ENCODE results near the gene EDN1. TPM values are rescaled to one million over a fixed set of nuclear protein-coding genes. Genes with fewer than 3 reads are reported as not detected.

The EDN1 gene
- total and polyA plus RNA-seq, 2 of the 13 experiments (the other 11 are each of a cell fraction or from before 2014, with no cell fraction given), result 0.15 to 1.2 TPM

DNA sequence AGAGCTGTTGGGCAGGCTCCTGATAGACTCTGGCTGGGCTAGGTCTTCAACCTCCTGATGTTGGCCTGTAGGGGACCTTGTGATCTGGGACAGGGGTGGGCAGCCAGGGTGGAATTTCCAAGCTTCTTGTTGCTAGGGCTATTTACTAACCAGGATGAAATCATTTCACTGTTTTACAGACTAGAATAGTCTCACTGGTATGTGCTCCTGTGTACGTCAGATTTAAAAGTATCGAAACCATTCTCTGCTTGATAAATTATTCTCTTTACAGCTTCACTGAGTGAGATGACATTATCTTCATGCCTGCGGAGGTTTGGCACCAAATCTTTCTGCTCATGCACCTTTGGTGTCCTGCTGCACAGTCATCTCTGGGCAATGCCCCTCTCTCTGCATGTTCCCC, 10.9 kb downstream of the EDN1 start (continued):
- TF ChIP-seq, protein P1, sequence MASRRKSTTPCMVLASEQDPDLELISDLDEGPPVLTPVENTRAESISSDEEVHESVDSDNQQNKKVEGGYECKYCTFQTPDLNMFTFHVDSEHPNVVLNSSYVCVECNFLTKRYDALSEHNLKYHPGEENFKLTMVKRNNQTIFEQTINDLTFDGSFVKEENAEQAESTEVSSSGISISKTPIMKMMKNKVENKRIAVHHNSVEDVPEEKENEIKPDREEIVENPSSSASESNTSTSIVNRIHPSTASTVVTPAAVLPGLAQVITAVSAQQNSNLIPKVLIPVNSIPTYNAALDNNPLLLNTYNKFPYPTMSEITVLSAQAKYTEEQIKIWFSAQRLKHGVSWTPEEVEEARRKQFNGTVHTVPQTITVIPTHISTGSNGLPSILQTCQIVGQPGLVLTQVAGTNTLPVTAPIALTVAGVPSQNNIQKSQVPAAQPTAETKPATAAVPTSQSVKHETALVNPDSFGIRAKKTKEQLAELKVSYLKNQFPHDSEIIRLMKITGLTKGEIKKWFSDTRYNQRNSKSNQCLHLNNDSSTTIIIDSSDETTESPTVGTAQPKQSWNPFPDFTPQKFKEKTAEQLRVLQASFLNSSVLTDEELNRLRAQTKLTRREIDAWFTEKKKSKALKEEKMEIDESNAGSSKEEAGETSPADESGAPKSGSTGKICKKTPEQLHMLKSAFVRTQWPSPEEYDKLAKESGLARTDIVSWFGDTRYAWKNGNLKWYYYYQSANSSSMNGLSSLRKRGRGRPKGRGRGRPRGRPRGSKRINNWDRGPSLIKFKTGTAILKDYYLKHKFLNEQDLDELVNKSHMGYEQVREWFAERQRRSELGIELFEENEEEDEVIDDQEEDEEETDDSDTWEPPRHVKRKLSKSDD (CRISPR knock-in tag; IDR thresholded peaks at IDR 0.05; ENCODE audit: low read depth), result no peak
- TF ChIP-seq SMC3 (IDR thresholded peaks at IDR 0.05; ENCODE audit: low read length), result no peak
- TF ChIP-seq, protein P2, sequence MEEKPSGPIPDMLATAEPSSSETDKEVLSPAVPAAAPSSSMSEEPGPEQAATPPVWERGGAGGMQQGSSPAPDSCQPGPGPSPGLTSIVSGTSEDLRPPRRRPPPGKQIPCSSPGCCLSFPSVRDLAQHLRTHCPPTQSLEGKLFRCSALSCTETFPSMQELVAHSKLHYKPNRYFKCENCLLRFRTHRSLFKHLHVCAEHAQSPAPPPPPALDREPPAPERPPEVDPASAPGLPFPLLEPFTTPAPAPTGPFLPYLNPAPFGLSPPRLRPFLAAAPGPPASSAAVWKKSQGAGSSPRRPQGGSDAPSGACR (CRISPR knock-in tag; IDR thresholded peaks at IDR 0.05), result no peak

DNA sequence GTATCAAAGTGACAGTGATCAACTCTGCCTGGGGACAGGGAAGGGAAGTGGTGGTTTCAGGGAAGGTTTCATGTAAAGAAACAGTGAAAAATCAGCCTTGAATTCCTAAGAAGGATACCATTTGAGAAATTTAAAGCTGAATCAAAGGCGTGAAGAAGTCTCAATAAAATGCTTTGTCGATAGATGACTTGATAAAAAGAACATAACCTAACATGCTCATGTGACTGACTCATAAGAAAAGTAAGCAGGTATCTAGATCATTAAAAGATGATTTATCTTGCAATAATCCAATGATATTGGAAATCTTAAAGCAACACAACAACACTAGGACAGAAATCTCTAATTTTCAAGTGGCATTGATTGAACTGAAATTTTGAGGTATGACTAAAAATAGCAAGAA, 14.3 kb downstream of the EDN1 start:
- H2AFZ ChIP-seq (ENCODE audit: low read length), result no peak overlapping the region
- TF ChIP-seq ZNF780A (CRISPR knock-in tag; IDR thresholded peaks at IDR 0.05) (no peak), SCMH1 (CRISPR knock-in tag; IDR thresholded peaks at IDR 0.05; ENCODE audit: borderline replicate concordance) (no peak), ZNF407 (CRISPR knock-in tag; IDR thresholded peaks at IDR 0.05; ENCODE audit: not compliant biosample characterization) (no peak), HDAC1 (CRISPR knock-in tag; IDR thresholded peaks at IDR 0.05) (no peak), ETV6 (CRISPR knock-in tag; conservative IDR thresholded peaks at IDR 0.05) (no peak)
- FAIRE-seq (no peak), DNase-seq (ENCODE audit: low spot score) (no peak), ATAC-seq (no peak)
- H4K20me1 ChIP-seq (ENCODE audit: insufficient read depth, low read length), result no peaks in the 10 kb centered on the region
- no peaks in the 10 kb centered on the region for H3K27me3 ChIP-seq (ENCODE audit: control insufficient read depth in 1 of 2, insufficient read depth in 2 of 2, low read length in 2 of 2)
- POLR2A ChIA-PET, result no interaction called here
- in situ Hi-C loops (cut with HindIII; ENCODE audit: extremely low pct_ligation_motif_present, low pct_unique_long_range_greater_than_20kb) (loop anchor here (5.0 kb wide), 1 partner anchor 178 kb away; no protein-coding TSS in a partner anchor), intact Hi-C loops (cut with micrococcal nuclease; ENCODE audit: unreplicated experiment) (no loop called here)
- no peaks in the 10 kb centered on the region for H3K4me1 ChIP-seq (ENCODE audit: insufficient read depth, low read length)
- H3K9ac ChIP-seq (ENCODE audit: insufficient read depth, low read depth, low read length), result no peak overlapping the region
- BruUV-seq (replicated peaks), result no TSS peak
- WGBS (ENCODE audit: low lambda C conversion rate), result 13% methylated on average over 2 of the region's 2 CpGs
- H3K4me3 ChIP-seq (replicated peaks in 1 of 3; ENCODE audit: insufficient read depth in 1 of 3, low read depth in 2 of 3, low read length in 3 of 3), result no peak overlapping the region
- no peaks in the 10 kb centered on the region for H3K79me2 ChIP-seq (ENCODE audit: insufficient read depth, low read length)
- H3K36me3 ChIP-seq (replicated peaks in 1 of 2; ENCODE audit: control insufficient read depth in 1 of 2, insufficient read depth in 2 of 2, low read length in 2 of 2), result no peaks in the 10 kb centered on the region
- CTCF ChIA-PET (ENCODE audit: low intra/inter-chr PET ratio, low total read pairs), result no interaction called here
- H3K9me3 ChIP-seq (ENCODE audit: low read length), result no peaks in the 10 kb centered on the region
- no peak overlapping the region for H3K4me2 ChIP-seq (ENCODE audit: low read depth, low read length)
- H3K27ac ChIP-seq (ENCODE audit: extremely low read length, insufficient read depth, low read length), result no peak overlapping the region
